Fibroblast of mammary gland (primary cell): ENCODE measurements around the gene S100A10.

ENCODE experiments used
- DNase-seq: peaks from one replicate; pipeline ENCODE4 v3.0.0-alpha.2; 2010; ENCODE audit warnings: low read depth
- H3K4me3 ChIP-seq: 2 replicates; pipeline ENCODE4 v1.5.1; 2011; ENCODE audit warnings: low read depth, mild to moderate bottlenecking, low read length, moderate library complexity; ENCODE audit not compliant: control insufficient read depth
- TF ChIP-seq, protein P1 (sequence below): conservative IDR thresholded peaks from 2 replicates; pipeline ENCODE4 v1.5.1; 2011; ENCODE audit warnings: low read depth, low read length, inconsistent platforms; ENCODE audit not compliant: control insufficient read depth, insufficient read depth

The S100A10 gene, protein sequence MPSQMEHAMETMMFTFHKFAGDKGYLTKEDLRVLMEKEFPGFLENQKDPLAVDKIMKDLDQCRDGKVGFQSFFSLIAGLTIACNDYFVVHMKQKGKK

DNA sequence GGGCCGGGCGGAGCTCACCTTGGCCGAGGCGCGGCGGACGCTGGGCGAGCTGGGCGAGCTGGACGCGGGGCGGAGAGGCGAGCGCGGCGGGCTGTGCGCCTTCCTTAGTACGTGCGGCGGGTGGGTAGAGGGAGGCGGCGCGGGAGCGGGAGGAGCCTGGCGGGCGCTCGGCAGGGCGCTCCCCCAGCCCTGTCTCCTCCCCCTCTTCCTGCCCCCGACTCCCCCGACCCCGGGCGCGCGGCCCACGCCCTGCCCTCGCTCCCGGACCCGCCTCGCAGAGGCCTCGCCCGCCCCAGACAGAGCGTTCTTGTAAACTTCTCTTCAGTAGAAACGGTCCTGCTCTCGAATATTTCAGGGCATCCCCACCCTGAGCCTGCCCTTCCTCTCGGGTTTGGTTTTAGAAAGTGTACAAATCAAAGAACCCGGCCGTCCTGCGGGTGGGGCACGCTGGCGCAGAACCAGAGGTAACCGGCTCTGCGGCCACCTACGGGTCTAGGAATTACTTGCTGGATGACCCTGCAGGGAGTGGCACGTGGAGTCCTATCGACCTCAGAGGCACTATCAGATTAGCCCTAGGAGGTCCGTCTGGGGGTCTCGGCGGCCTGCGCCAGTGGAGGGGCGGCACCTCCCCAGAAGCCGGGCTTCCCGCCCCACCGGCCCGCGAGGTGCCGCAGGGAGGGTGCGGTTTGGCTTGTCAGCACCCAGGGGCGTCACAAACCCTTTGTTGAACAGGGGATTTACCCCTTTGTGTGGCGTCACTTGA is at the start of gene S100A10:
S100A10 (minus strand) TSS at position 126 of the 763 bp plus-strand sequence. CDS start 7,629 bp downstream, outside the sequence.
- peak; percentile 72 for DNase-seq
- TF ChIP-seq, protein P1, sequence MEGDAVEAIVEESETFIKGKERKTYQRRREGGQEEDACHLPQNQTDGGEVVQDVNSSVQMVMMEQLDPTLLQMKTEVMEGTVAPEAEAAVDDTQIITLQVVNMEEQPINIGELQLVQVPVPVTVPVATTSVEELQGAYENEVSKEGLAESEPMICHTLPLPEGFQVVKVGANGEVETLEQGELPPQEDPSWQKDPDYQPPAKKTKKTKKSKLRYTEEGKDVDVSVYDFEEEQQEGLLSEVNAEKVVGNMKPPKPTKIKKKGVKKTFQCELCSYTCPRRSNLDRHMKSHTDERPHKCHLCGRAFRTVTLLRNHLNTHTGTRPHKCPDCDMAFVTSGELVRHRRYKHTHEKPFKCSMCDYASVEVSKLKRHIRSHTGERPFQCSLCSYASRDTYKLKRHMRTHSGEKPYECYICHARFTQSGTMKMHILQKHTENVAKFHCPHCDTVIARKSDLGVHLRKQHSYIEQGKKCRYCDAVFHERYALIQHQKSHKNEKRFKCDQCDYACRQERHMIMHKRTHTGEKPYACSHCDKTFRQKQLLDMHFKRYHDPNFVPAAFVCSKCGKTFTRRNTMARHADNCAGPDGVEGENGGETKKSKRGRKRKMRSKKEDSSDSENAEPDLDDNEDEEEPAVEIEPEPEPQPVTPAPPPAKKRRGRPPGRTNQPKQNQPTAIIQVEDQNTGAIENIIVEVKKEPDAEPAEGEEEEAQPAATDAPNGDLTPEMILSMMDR, result no peak
- H3K4me3 ChIP-seq, result peak within 1 kb of the TSS; percentile 66

DNA sequence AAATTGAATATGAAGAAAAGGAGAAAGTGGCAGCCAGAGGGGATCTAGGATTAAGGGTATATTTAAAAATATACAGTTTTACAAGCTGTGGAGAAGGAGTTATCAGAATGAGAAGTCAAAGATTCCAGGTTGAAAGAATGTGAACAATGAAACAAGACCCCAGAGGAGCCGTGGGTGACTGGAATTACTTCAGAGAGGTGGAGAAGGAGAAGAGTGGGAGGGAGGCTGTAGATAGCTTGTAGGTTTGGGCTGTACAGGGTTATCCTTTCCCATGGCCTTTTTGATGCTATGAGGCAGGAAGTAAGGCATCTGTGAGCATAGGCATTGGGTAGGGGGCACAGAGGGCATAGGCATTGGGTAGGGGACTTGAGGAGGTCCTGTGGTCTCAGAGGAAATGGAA is 48.4 kb upstream of the S100A10 start:
- no peak overlapping the region for H3K4me3 ChIP-seq
- DNase-seq, result no peak
- TF ChIP-seq, protein P1, result no peak

DNA sequence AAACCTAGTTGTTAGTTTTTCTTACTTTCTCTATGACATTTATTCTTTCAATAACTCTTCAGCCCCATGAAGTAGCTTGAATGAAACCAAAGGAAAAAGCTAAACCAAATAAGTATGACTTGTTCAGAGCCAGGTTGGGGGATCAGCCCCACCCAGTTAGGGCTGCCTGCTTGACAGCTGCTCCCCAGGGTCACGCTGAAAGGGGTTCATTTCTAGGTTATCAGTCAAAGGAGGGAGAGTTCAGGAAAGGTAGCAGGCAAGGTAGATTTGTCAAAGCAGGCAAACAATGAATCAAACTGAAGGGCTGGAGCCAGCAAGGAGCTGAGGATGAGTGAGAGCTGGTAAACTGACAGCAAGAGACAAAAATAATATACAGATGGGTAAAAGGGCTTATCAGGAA is 46.2 kb upstream of the S100A10 start:
- TF ChIP-seq, protein P1, result no peak
- DNase-seq, result no peak
- H3K4me3 ChIP-seq, result no peak overlapping the region

DNA sequence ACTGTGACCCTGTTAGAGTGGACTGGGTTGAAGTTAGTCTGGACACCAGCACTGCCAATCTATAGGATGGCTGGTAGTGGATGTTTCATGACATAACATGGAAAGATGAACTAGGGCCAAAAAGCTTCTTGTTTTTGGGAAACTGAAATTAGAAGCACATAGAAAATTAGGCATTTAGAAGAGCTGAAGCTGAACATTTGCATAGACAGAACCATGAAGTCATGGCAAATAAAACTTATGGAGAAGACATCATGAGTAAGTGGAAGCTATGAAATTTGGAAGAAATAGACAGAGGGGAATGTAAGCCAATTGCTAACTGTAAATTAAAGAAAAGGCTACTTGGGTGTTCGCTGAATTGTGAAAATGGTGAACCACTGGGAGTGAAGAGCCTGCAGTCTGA is 45.8 kb upstream of the S100A10 start:
- no peak for DNase-seq
- TF ChIP-seq, protein P1, result no peak
- H3K4me3 ChIP-seq, result no peak overlapping the region

DNA sequence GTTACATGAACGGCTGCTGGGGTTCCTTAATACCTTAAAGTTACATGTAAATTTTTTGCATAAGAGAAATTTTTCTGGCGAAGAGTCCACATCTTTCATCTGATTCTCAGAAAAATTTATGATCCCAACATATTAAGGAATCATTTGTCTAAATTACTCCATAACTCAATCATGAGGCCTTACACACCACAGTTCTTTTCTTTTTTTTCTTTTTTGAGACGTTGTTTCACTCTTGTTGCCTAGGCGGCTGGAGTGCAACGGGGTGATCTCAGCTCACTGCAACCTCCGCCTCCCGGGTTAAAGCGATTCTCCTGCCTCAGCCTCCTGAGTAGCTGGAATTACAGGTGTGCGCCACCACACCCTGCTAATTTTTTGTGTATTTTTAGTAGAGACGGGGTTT is 45.2 kb upstream of the S100A10 start:
- TF ChIP-seq, protein P1, result no peak
- no peak overlapping the region for H3K4me3 ChIP-seq
- no peak for DNase-seq

DNA sequence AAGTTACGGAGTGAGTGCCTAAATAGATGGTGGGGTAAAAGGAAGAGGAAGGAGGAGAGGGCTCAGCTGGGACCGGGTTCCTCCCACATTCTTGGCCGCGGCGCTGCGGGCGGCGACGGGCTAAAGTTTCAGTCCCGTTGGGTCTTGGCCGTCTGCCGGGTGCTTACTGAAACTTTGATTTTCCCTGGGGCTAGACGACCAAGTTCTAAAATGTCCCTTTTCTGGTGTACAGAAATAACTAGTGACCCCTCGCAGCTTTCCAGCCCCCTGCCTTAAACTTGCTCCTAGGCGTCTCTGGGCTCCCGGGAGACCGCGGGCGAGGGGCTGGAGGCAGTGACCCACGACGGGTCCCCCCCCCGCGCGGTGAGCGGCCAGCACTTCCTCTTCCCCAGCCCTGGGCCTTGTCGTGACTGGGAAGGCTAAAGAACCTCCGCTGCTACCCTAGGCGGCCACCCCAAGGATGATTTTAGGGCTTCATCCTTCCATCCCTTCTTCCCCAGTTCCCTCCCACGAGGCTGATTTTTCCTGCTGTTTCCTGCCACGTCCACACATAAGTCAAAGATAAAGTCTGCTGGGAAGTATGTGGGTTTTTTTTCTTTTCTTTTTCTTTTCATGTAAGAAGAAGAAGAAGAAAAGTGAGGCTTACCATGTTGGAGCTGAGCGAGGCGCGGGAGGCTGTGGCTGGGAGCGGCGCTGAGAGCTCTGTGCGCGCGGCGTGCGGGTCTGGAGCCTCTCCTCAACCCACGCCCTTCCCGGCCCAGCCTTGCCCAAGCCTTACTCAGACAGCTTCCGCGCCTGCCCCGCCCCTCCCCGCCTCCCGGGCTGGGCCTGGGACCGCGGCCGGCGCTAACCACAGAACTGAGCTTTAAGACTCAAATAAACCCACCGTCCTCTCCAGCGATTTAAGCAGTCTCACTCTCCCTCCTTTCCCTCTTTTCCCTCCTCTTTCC is 42.9 kb upstream of the S100A10 start, which contains the start of gene S100A11:
S100A11 (minus strand) TSS at position 738 of the 950 bp plus-strand sequence; CDS start at position 649, 89 bp downstream.
- peak within 1 kb of the TSS; percentile 97 for H3K4me3 ChIP-seq
- peak; percentile 82 for DNase-seq
- TF ChIP-seq, protein P1, result no peak
